Esophagus muscularis mucosa (tissue), 4 donors: ENCODE measurements around the gene HBZ. TPM values are rescaled to one million over a fixed set of nuclear protein-coding genes. Genes with fewer than 3 reads are reported as not detected.

ENCODE experiments used
- DNase-seq: peaks from one replicate; pipeline ENCODE4 v3.0.0-alpha.2; 2017; ENCODE audit errors: extremely low spot score
- H3K27ac ChIP-seq, 4 donors: fragments of 200-600 bp; sonication (generic); replicated peaks in 1 of 4; 1 replicate in 3 of 4; 2 replicates in 1 of 4; pipeline ENCODE4 v1.5.1; 2016 to 2019; ENCODE audit warnings: mild to moderate bottlenecking in 1 of 4
- H3K27me3 ChIP-seq, 4 donors: fragments of 200-600 bp; sonication (generic); one replicate each; pipeline versions ENCODE4 v1.5.1 to v1.6.0; 2016 to 2019
- H3K36me3 ChIP-seq, 4 donors: fragments of 200-600 bp; sonication (generic); one replicate each; pipeline ENCODE4 v1.5.1; 2016 to 2019
- H3K4me1 ChIP-seq, 4 donors: fragments of 200-600 bp; sonication (generic); one replicate each; pipeline ENCODE4 v1.5.1; 2016 to 2019
- H3K4me3 ChIP-seq, 4 donors: fragments of 200-600 bp; sonication (generic); 1 replicate in 2 of 4; 2 replicates in 2 of 4; pipeline ENCODE4 v1.5.1; 2016 to 2019; ENCODE audit warnings: mild to moderate bottlenecking in 4 of 4, moderate library complexity in 1 of 4
- H3K9me3 ChIP-seq, 4 donors: fragments of 200-600 bp; sonication (generic); 1 replicate in 3 of 4; 2 replicates in 1 of 4; pipeline ENCODE4 v1.5.1; 2016 to 2019
- EP300 ChIP-seq: sonication (generic); formaldehyde crosslinking; IDR thresholded peaks from one replicate; pipeline ENCODE4 v1.6.1; 2017; ENCODE audit warnings: antibody characterized with exemption
- POLR2A ChIP-seq: fragments of 450-650 bp; IDR thresholded peaks from one replicate; pipeline ENCODE4 v1.6.1; 2017; ENCODE audit warnings: antibody characterized with exemption, moderate library complexity, mild to moderate bottlenecking, low read depth
- POLR2AphosphoS5 ChIP-seq, 2 donors: sonication (generic); formaldehyde crosslinking; IDR thresholded peaks; one replicate each; pipeline ENCODE4 v1.6.1; 2017; ENCODE audit warnings: antibody characterized with exemption in 2 of 2
- WGBS: methylation state at CpG from one replicate; pipeline ENCODE4 v1.1.5; 2018; 5-methylcytosine and 5-hydroxymethylcytosine counted together
- intact Hi-C: fragments of 100-400 bp; cut with DNase I; formaldehyde crosslinking; loops from one replicate; pipeline ENCODE4 v1.15.1; 2023
- total RNA-seq, 4 donors: library from RNA; depleted of rRNA; stranded (reverse); fragments of >200 nt; gene quantifications; one replicate each; pipeline versions ENCODE4 v1.1.0 to v1.2.1, GENCODE V29; 2016
- TF ChIP-seq, protein P1 (sequence below), 3 experiments: fragments of 200-600 bp in 2 of 3; fragments of 450-650 bp in 1 of 3; sonication (generic) in 2 of 3; IDR thresholded peaks; one replicate each; pipeline ENCODE4 v1.5.1; 2017 to 2019; ENCODE audit warnings: antibody characterized with exemption in 3 of 3, mild to moderate bottlenecking in 2 of 3, moderate library complexity in 1 of 3

The HBZ gene
- total RNA-seq, 4 donors from 2014 or later: not detected

DNA sequence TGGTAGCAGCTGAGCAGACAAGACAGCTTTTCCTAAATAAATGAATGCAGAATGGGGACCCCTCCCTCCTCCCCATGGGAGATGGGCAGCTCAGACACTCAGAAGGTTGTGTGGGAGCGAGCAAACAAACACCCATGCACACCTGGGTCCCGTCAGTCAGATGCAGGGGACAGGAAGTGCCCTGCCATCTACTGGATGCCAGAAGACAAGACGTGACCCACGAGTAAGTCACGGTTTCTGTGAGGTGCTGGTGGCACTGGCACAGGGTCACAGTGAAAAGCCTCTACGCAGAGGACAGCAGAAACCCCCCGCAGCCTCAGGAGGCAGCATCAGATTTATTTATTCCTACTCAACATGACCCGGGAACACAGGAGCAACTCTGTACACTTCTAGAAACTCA is 36.2 kb downstream of the HBZ start:
- peaks cover 58 to 67% (median 64%) of the 10 kb centered on the region in 4 donors for H3K36me3 ChIP-seq

DNA sequence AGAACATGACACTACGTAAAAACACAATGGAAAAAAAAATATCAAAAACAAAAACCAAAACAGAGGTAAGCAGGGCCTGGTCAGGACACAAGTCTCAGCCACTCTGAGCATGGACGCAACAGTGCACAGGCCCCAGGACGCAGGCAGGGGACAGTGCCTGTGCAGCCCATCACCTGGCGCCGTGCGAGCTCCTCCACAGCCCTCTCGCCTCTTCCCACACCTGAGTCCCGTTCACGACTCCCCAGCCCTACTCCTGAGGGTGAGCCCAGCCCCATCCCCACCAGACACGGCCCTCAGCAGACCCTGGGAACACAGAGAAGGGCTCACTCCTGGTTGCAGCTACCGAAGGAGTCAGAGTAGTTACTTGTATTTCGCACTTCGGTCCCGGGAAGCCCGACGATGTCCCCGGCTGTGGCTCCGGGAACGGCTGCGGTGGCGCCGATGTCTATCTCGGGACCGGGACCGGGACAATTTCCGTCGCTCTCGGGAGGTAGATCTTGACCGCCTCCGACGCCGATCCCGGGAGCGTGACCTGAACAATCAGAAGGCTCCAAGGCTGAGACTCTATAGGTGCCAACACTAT is 37.3 kb downstream of the HBZ start:
- no peak for DNase-seq
- Histone ChIP-seq H3K36me3 (peaks cover 68 to 77% (median 74%) of the 10 kb centered on the region in 4 donors), H3K4me3 (no peak overlapping the region), H3K4me1 (no peaks in the 10 kb centered on the region), H3K27me3 (no peaks in the 10 kb centered on the region), H3K9me3 (no peaks in the 10 kb centered on the region), H3K27ac (no peak overlapping the region)
- intact Hi-C loops: no loop called here
- TF ChIP-seq, protein P1, sequence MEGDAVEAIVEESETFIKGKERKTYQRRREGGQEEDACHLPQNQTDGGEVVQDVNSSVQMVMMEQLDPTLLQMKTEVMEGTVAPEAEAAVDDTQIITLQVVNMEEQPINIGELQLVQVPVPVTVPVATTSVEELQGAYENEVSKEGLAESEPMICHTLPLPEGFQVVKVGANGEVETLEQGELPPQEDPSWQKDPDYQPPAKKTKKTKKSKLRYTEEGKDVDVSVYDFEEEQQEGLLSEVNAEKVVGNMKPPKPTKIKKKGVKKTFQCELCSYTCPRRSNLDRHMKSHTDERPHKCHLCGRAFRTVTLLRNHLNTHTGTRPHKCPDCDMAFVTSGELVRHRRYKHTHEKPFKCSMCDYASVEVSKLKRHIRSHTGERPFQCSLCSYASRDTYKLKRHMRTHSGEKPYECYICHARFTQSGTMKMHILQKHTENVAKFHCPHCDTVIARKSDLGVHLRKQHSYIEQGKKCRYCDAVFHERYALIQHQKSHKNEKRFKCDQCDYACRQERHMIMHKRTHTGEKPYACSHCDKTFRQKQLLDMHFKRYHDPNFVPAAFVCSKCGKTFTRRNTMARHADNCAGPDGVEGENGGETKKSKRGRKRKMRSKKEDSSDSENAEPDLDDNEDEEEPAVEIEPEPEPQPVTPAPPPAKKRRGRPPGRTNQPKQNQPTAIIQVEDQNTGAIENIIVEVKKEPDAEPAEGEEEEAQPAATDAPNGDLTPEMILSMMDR (IDR thresholded peaks at IDR 0.05): no peak
- 89% methylated on average over 25 of the region's 34 CpGs for WGBS

More for the DNA sequence above, 36.2 kb downstream of the HBZ start:
- no peaks in the 10 kb centered on the region for H3K27me3 ChIP-seq
- no peak overlapping the region for H3K4me3 ChIP-seq
- DNase-seq: no peak
- intact Hi-C loops: no loop called here
- H3K4me1 ChIP-seq: no peaks in the 10 kb centered on the region
- no peaks in the 10 kb centered on the region for H3K9me3 ChIP-seq
- TF ChIP-seq POLR2AphosphoS5 (IDR thresholded peaks at IDR 0.05) (no peak), POLR2A (no peak), EP300 (no peak)
- TF ChIP-seq, protein P1 (IDR thresholded peaks at IDR 0.05): no peak
- H3K27ac ChIP-seq: no peak overlapping the region
- WGBS: 73% methylated on average over 8 of the region's 8 CpGs

DNA sequence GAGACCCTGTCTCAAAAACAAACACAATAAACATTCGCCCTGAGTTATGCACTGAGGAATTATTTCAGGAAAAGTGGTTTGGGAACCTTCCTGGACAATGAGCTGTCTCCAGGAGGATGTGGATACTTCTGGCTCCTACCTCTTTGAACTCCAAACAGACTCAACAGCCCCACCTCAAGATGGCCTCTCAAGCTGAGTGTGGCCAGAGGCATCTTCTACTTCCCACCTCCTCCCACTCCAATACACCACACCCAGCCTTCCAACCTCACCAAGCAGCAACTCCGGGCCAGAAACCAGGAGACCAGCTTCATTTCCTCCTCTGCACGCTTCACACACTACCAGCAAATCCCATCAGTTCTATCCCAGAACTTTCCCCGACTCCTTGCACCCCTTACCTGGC is 39.4 kb downstream of the HBZ start:
- H3K4me1 ChIP-seq: no peaks in the 10 kb centered on the region
- H3K27me3 ChIP-seq: no peaks in the 10 kb centered on the region
- no peaks in the 10 kb centered on the region for H3K9me3 ChIP-seq
- no peak overlapping the region for H3K4me3 ChIP-seq
- intact Hi-C loops: no loop called here
- 94% methylated on average over 4 of the region's 4 CpGs for WGBS
- H3K27ac ChIP-seq: no peak overlapping the region
- peaks cover 89 to 98% (median 96%) of the 10 kb centered on the region in 4 donors for H3K36me3 ChIP-seq
- TF ChIP-seq, protein P1 (IDR thresholded peaks at IDR 0.05): no peak
- TF ChIP-seq POLR2A (no peak), EP300 (no peak), POLR2AphosphoS5 (IDR thresholded peaks at IDR 0.05) (no peak)
- no peak for DNase-seq

DNA sequence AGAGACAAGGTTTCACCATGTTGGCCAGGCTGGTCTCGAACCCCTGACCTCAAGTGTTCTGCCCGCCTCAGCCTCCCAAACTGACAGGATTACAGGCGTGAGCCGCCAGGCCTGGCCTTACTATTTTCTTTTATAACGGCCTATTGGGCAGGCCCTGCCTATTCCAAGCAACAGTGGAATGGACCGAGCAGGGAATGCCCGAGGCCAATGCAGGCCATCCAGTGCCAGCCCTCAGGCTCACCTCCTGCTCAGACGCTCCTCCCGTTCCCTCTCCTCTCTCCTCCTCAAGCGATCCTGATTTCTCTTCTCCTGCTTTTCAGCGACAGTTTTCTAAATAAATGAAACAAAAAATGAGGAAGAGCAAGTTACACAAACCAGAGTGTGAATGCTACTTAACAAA is 40.2 kb downstream of the HBZ start:
- peaks cover 92 to 100% (median 98%) of the 10 kb centered on the region in 4 donors for H3K36me3 ChIP-seq
- intact Hi-C loops: no loop called here
- WGBS: 86% methylated on average over 11 of the region's 11 CpGs

More for the DNA sequence above, 40.2 kb downstream of the HBZ start:
- H3K4me1 ChIP-seq: no peaks in the 10 kb centered on the region
- TF ChIP-seq POLR2A (no peak), POLR2AphosphoS5 (IDR thresholded peaks at IDR 0.05) (no peak), EP300 (no peak)
- TF ChIP-seq, protein P1 (IDR thresholded peaks at IDR 0.05): no peak
- no peaks in the 10 kb centered on the region for H3K27me3 ChIP-seq
- no peak overlapping the region for H3K4me3 ChIP-seq
- H3K27ac ChIP-seq: no peak overlapping the region
- H3K9me3 ChIP-seq: no peaks in the 10 kb centered on the region
- no peak for DNase-seq
